ENCODE results near the gene MTHFR. TPM values are rescaled to one million over a fixed set of nuclear protein-coding genes. Genes with fewer than 3 reads are reported as not detected.

MTHFR gene
- total RNA-seq, 1 donor from 2014 or later: 47.9 TPM

DNA sequence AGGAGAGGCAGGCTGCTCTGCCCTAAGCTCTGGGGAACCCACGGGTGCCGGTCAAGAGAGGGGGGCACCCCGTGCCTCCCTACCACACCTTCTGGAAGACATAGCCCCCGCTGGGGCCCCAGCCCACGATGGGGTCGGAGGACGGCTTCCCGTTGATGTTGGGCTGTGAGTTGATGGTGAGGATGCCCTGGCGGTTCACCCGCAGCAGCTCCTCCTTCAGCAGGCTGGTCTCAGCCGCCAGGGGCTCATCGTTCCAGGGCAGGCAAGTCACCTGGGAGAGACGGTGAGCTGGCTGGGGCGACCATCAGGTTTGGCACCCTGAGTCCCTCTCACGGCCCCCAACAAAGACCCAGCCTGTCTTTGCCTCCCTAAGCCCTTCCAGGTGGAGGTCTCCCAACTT lies 11.9 kb downstream of the MTHFR start:
- H3K9me3 ChIP-seq: no peaks in the 10 kb centered on the region
- no peak overlapping the region for H3K27ac ChIP-seq
- H3K4me1 ChIP-seq: peaks cover 41% of the 10 kb centered on the region
- no peaks in the 10 kb centered on the region for H3K27me3 ChIP-seq
- DNase-seq (ENCODE audit: extremely low spot score in 2 of 2): no peak
- intact Hi-C loops (cut with DNase I): no loop called here
- no peak for TF ChIP-seq POLR2AphosphoS5 (IDR thresholded peaks at IDR 0.05; ENCODE audit: insufficient read depth in 1 of 2, low read depth in 1 of 2)
- TF ChIP-seq POLR2A (IDR thresholded peaks at IDR 0.05): no peak
- TF ChIP-seq, protein P1, sequence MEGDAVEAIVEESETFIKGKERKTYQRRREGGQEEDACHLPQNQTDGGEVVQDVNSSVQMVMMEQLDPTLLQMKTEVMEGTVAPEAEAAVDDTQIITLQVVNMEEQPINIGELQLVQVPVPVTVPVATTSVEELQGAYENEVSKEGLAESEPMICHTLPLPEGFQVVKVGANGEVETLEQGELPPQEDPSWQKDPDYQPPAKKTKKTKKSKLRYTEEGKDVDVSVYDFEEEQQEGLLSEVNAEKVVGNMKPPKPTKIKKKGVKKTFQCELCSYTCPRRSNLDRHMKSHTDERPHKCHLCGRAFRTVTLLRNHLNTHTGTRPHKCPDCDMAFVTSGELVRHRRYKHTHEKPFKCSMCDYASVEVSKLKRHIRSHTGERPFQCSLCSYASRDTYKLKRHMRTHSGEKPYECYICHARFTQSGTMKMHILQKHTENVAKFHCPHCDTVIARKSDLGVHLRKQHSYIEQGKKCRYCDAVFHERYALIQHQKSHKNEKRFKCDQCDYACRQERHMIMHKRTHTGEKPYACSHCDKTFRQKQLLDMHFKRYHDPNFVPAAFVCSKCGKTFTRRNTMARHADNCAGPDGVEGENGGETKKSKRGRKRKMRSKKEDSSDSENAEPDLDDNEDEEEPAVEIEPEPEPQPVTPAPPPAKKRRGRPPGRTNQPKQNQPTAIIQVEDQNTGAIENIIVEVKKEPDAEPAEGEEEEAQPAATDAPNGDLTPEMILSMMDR (IDR thresholded peaks at IDR 0.05): no peak
- no peak overlapping the region for H3K4me3 ChIP-seq
- peaks cover 0 to 47% of the 10 kb centered on the region in 2 donors for H3K36me3 ChIP-seq

DNA sequence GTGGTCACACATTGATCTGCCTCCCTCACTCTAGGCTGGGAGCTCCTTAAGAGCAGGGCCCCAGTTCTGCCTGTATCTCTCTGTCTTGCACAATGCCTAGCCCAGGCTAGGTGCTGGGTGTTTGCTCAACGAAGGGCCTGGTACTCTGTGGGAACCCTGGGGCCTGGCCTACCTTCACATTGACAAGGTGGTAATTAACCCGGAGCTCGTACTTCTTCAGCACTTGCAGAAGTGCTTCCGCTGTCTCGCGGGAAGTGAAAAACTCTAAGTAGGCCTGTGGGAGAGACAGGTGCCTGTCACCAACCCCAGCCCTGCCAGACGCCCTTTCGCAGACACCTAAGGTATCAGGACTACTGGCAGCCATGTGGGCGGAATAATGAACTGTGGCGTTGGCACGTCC lies 13.7 kb downstream of the MTHFR start:
- TF ChIP-seq POLR2A (IDR thresholded peaks at IDR 0.05) (no peak), POLR2AphosphoS5 (IDR thresholded peaks at IDR 0.05; ENCODE audit: insufficient read depth in 1 of 2, low read depth in 1 of 2) (no peak)
- TF ChIP-seq, protein P1 (IDR thresholded peaks at IDR 0.05): no peak

DNA sequence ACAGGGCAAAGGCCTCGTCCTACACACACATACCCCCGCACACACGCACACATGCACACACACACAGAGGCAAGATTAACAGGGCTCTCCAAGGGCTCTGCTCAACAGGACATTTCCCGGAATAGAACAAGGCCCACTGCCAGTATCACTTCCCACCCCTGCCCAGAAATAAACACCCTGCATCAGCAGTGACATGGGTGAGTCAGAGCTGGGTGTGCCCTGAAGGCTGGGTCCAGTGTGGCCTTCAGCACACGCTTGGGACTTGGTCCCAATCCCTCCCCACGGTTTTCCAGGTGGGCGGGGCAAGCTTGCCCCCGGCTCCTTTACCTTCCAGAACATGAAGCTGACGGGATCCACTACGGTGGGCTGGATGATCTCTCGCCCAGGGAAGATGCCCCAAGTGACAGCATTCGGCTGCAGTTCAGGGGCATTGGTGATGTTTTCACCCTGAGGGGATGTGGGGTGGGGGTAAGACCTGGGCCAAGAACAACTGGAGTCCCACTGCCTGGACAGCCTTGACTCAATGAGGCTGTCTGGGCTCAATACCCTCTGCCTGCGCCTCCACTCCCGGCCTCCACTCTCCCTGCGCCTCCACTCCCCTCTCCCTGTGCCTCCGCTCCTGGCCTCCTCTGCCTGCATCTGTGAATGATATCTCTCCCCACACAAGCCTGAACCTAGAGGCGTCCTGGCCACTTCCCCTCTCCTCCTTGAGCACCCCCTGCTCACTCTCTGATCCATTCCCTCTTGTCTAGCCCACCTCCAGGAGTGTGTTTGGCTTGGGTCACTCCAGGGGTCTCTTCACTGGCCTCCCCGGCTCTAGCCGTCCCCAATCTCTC lies 14.7 kb downstream of the MTHFR start:
- peak overlapping the region; percentile 99 for H3K27ac ChIP-seq
- H3K4me1 ChIP-seq: peaks cover 61% of the 10 kb centered on the region
- TF ChIP-seq POLR2AphosphoS5 (IDR thresholded peaks at IDR 0.05; ENCODE audit: insufficient read depth in 1 of 2, low read depth in 1 of 2): peak; percentile 94 to 99
- peak in 1 of 2 donors; percentile 22 for TF ChIP-seq POLR2A (IDR thresholded peaks at IDR 0.05)
- TF ChIP-seq, protein P1 (IDR thresholded peaks at IDR 0.05): no peak
- peak in 1 of 2 donors; percentile 99 for DNase-seq (ENCODE audit: extremely low spot score in 2 of 2)
- H3K27me3 ChIP-seq: no peaks in the 10 kb centered on the region
- peaks cover 0 to 36% of the 10 kb centered on the region in 2 donors for H3K36me3 ChIP-seq
- no peaks in the 10 kb centered on the region for H3K9me3 ChIP-seq
- intact Hi-C loops (cut with DNase I): no loop called here
- H3K4me3 ChIP-seq: peak overlapping the region in 1 of 2 donors; percentile 7

More for the DNA sequence above, 13.7 kb downstream of the MTHFR start:
- intact Hi-C loops (cut with DNase I): no loop called here
- Histone ChIP-seq H3K4me3 (no peak overlapping the region), H3K36me3 (peaks cover 0 to 44% of the 10 kb centered on the region in 2 donors), H3K9me3 (no peaks in the 10 kb centered on the region), H3K27me3 (no peaks in the 10 kb centered on the region), H3K4me1 (peaks cover 58% of the 10 kb centered on the region), H3K27ac (peak overlapping the region; percentile 99)
- DNase-seq (ENCODE audit: extremely low spot score in 2 of 2): no peak

DNA sequence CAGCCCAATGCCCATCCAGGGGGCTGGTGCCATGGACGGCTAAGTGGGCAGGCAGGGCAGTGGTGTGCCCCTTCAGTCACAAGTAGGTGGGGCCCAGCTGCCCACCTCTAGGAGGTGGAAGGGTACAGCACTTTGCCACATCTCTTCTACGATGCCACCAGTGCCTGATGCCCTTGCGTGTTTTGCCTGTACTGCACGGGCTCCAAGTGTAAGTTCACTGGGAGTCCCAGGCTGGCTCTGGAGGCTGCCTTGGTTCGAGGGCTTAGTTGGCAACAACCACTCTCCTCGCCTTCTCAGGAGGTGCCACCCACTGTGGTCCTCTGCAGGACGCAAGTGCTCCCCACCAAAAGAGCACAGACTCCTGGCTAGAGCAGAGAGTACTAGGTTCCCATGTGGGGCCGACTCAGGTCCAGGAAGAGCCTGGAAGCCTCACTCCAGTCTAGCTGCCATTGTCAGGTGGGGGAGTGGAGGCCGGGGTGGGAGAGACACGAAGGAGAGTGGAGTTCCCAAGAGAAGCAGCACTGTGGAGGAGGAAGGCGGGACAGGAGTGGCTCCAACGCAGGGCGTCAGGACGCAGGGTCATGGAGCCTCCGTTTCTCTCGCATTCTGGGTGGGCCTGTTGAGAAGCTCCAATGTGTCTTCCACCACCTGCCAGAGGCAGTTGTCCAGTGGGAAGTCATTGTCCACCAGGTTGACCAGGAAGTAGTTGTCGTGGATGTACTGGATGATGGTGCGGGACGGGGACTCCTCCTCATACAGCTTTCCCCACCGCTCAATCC lies 15.5 kb downstream of the MTHFR start:
- intact Hi-C loops (cut with DNase I): no loop called here
- H3K27ac ChIP-seq: peak overlapping the region; percentile 99
- peak overlapping the region in 1 of 2 donors; percentile 7 for H3K4me3 ChIP-seq
- peaks cover 69% of the 10 kb centered on the region for H3K4me1 ChIP-seq
- H3K9me3 ChIP-seq: no peaks in the 10 kb centered on the region
- H3K27me3 ChIP-seq: no peaks in the 10 kb centered on the region
- DNase-seq (ENCODE audit: extremely low spot score in 2 of 2): no peak
- H3K36me3 ChIP-seq: peaks cover 0 to 28% of the 10 kb centered on the region in 2 donors
- TF ChIP-seq, protein P1 (IDR thresholded peaks at IDR 0.05): no peak

Measured in vagina (tissue), 2 donors.